DOHH2 (cell line): Measurements from ENCODE around the gene BCL11B.

Experiments
- H3F3A ChIP-seq: fragments of 200-600 bp; sonication (generic), shearing (Covaris generic); 2 replicates; pipeline ENCODE4 v1.6.0; 2016; ENCODE audit warnings: antibody characterized with exemption, mild to moderate bottlenecking; ENCODE audit not compliant: control insufficient read depth, insufficient read depth
- H3K27ac ChIP-seq: fragments of 200-600 bp; sonication (generic); 2 replicates; pipeline ENCODE4 v1.5.1; 2014; ENCODE audit warnings: low read depth, mild to moderate bottlenecking, low read length, moderate library complexity
- H3K27me3 ChIP-seq: fragments of 200-600 bp; sonication (generic); 2 replicates; pipeline ENCODE4 v1.6.1; 2014; ENCODE audit warnings: mild to moderate bottlenecking, low read length, mixed read lengths; ENCODE audit not compliant: control insufficient read depth
- H3K36me3 ChIP-seq: fragments of 200-600 bp; sonication (generic); 2 replicates; pipeline ENCODE4 v1.6.1; 2014; ENCODE audit warnings: mild to moderate bottlenecking, low read length, moderate library complexity, mixed read lengths; ENCODE audit not compliant: control insufficient read depth
- H3K4me1 ChIP-seq: fragments of 200-600 bp; sonication (generic); 2 replicates; pipeline ENCODE4 v1.6.1; 2014; ENCODE audit warnings: mild to moderate bottlenecking, low read length, mixed read lengths; ENCODE audit not compliant: control insufficient read depth
- H3K4me2 ChIP-seq: fragments of 200-600 bp; sonication (generic); 2 replicates; pipeline ENCODE4 v1.6.0; 2014; ENCODE audit warnings: mild to moderate bottlenecking, low read length, moderate library complexity
- H3K4me3 ChIP-seq: fragments of 200-600 bp; sonication (generic); 2 replicates; pipeline ENCODE4 v1.5.1; 2014; ENCODE audit warnings: mild to moderate bottlenecking, low read length, mixed read lengths
- H3K79me2 ChIP-seq: fragments of 200-600 bp; sonication (generic); 2 replicates; pipeline ENCODE4 v1.6.1; 2014; ENCODE audit warnings: mild to moderate bottlenecking, low read length, mixed read lengths; ENCODE audit not compliant: control insufficient read depth
- H3K9me2 ChIP-seq: fragments of 200-600 bp; sonication (generic); replicated peaks from 2 replicates; pipeline ENCODE4 v1.6.1; 2014; ENCODE audit warnings: mild to moderate bottlenecking, low read length, mixed read lengths; ENCODE audit not compliant: control insufficient read depth
- H3K9me3 ChIP-seq: fragments of 200-600 bp; sonication (generic); 2 replicates; pipeline ENCODE4 v1.6.1; 2014; ENCODE audit warnings: antibody characterized with exemption, low read length, mixed read lengths; ENCODE audit not compliant: control insufficient read depth, insufficient read depth
- H4K20me1 ChIP-seq: fragments of 200-600 bp; sonication (generic); 2 replicates; pipeline ENCODE4 v1.6.0; 2014; ENCODE audit warnings: low read depth, mild to moderate bottlenecking, antibody characterized with exemption, low read length, moderate library complexity; ENCODE audit not compliant: control insufficient read depth, insufficient read depth
- EZH2phosphoT487 ChIP-seq: fragments of 200-600 bp; sonication (generic); IDR thresholded peaks from 2 replicates; pipeline ENCODE4 v1.6.1; 2017; ENCODE audit warnings: borderline replicate concordance, mild to moderate bottlenecking, antibody characterized with exemption, low read length, moderate library complexity, mixed read lengths
- TF ChIP-seq, protein P1 (sequence below): fragments of 200-600 bp; sonication (generic); IDR thresholded peaks from one replicate; pipeline ENCODE4 v1.5.1; 2014; ENCODE audit warnings: antibody characterized with exemption, mild to moderate bottlenecking, low read depth, low read length; ENCODE audit not compliant: poor library complexity, severe bottlenecking

Gene BCL11B

DNA sequence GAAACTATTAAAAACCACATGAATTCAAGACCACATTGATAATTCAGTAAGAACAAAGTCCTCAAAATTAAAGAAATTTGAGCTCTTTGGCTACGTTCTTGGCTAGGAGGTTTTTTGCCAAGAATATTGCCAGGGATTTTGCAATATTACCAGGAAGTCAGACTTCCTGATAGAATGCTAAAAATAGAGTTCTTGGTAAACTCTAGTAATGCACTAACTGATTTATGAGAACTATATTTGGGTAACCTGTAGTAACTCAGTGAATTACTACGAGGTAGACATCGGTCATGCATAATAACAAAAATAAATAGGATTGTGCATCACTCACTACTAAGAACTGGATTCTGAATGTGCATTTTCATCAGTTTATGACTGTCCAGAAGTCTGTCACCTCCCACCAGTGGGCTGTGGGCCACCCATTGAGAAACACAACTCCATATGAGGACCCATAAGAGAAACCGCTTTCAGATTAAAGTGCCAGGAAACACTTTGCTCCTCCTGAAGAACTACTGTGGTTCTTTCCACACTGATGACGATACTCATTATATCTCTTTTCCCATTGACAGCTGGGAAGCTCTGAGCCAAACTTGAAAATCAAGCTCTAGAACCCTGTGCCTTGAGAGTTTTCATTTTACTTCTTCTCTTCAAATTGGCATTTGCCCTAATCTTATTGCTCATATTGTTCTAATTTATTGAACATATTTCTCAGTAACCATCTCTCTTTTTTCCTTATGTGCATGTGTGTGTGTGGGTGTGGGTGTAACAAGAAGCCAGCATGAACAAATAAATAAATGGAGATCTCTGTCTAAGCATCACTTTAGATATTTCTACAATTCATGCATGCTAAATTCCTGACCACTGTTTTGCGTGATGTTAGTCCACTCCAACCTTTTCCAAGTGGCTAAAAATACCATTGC lies 116.6 kb downstream of the BCL11B start:
- TF ChIP-seq, protein P1, sequence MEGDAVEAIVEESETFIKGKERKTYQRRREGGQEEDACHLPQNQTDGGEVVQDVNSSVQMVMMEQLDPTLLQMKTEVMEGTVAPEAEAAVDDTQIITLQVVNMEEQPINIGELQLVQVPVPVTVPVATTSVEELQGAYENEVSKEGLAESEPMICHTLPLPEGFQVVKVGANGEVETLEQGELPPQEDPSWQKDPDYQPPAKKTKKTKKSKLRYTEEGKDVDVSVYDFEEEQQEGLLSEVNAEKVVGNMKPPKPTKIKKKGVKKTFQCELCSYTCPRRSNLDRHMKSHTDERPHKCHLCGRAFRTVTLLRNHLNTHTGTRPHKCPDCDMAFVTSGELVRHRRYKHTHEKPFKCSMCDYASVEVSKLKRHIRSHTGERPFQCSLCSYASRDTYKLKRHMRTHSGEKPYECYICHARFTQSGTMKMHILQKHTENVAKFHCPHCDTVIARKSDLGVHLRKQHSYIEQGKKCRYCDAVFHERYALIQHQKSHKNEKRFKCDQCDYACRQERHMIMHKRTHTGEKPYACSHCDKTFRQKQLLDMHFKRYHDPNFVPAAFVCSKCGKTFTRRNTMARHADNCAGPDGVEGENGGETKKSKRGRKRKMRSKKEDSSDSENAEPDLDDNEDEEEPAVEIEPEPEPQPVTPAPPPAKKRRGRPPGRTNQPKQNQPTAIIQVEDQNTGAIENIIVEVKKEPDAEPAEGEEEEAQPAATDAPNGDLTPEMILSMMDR = no peak
- no peak for TF ChIP-seq EZH2phosphoT487
- H3K4me1 ChIP-seq = no peaks in the 10 kb centered on the region
- H3K27me3 ChIP-seq = no peaks in the 10 kb centered on the region
- H3K79me2 ChIP-seq = no peaks in the 10 kb centered on the region
- H3K4me3 ChIP-seq = no peak overlapping the region
- no peaks in the 10 kb centered on the region for H3F3A ChIP-seq
- H3K36me3 ChIP-seq = no peaks in the 10 kb centered on the region
- H3K4me2 ChIP-seq = no peak overlapping the region
- no peaks in the 10 kb centered on the region for H3K9me3 ChIP-seq
- no peaks in the 10 kb centered on the region for H4K20me1 ChIP-seq
- H3K9me2 ChIP-seq = no peaks in the 10 kb centered on the region
- H3K27ac ChIP-seq = no peak overlapping the region

DNA sequence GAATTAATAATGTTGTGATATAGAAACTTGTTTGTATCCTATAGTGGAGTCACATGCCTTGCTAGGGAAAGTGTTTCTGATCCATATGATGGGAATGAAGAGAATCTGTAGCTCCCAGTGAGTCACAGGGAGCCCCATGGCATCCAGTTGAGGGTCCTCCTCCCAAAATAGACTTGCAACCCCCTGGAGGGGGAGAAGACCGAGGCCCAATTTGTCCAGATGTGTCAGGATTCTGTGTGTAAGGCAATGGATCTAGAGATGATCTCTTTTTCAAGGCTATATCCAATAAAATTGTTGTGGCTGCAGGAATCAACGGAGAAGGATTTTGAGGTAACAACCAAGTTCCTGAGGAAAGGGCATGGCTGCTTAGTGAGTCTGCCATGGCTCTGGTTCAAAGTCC lies 121.8 kb downstream of the BCL11B start:
- Histone ChIP-seq H3K4me2 (no peak overlapping the region), H3K27ac (no peak overlapping the region), H3K4me1 (no peaks in the 10 kb centered on the region), H3K9me3 (no peaks in the 10 kb centered on the region), H3K79me2 (no peaks in the 10 kb centered on the region), H3K9me2 (no peaks in the 10 kb centered on the region), H3K4me3 (no peak overlapping the region), H3K36me3 (no peaks in the 10 kb centered on the region), H4K20me1 (no peaks in the 10 kb centered on the region), H3K27me3 (no peaks in the 10 kb centered on the region), H3F3A (no peaks in the 10 kb centered on the region)
- no peak for TF ChIP-seq EZH2phosphoT487
- TF ChIP-seq, protein P1 = no peak

DNA sequence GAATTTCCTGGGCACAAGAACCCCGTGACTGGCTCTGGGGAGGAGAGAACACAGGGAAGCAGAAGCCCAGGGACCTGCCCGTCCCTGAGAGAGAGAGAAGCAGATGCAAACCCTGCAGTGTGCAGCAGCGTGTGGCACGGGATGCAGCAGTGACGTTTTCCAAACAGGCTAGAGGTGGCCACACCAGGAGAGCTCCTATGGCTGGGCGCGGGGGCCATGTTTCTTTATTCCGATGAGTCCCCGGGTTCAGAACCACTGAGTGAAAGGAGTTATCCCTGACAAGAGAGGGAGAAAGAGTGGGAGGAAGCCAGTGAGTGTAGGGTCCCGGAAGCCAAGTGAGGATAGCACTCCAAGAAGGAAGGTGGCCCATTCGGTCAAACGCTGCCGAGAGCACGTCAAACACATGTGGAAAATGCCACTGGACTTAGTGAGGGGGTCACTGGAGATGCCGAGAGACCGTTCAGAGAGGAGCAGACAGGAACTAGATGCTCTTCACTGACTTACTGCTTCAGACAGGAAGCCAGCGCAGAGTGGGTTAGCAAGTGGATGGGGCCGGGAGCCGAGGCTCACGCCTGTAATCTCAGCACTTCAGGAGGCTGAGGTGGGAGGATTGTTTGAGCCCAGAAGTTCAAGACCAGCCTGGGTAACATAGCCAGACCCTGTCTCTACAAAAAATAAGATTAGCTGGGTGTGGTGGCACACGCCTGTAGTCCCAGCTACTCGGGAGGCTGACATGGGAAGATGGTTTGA lies 123.0 kb downstream of the BCL11B start:
- Histone ChIP-seq H3K4me3 (no peak overlapping the region), H3K27ac (no peak overlapping the region), H3K4me1 (no peaks in the 10 kb centered on the region), H3K9me3 (no peaks in the 10 kb centered on the region), H4K20me1 (no peaks in the 10 kb centered on the region), H3K79me2 (no peaks in the 10 kb centered on the region), H3K27me3 (no peaks in the 10 kb centered on the region), H3K36me3 (no peaks in the 10 kb centered on the region), H3F3A (no peaks in the 10 kb centered on the region), H3K9me2 (no peaks in the 10 kb centered on the region), H3K4me2 (no peak overlapping the region)
- TF ChIP-seq, protein P1 = no peak
- no peak for TF ChIP-seq EZH2phosphoT487
